ENCODE results near the gene PCDHB11.
A peak's percentile ranks its signal among the peaks of the same experiment; 100 is the strongest.

DNA sequence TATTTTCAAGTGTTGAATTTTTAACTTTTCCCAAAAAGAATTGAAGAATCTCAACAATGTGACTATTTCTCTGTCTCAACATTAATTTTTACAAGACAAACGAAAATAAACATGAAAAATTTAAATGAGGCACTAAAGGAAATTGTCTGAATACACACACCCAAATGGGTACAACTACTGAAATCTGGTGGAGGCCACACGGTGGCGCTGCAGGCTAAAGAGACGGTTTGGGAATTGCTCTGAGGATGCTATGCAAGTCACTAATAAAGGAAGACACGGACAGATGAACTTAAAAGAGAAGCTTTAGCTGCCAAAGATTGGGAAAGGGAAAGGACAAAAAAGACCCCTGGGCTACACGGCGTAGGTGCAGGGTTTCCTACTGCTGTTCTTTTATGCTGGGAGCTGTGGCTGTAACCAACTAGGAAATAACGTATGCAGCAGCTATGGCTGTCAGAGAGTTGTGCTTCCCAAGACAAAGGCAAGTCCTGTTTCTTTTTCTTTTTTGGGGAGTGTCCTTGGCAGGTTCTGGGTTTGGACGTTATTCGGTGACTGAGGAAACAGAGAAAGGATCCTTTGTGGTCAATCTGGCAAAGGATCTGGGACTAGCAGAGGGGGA lies 7.2 kb upstream of the PCDHB11 start, which contains the start of gene PCDHB10:
- TF ChIP-seq POLR2AphosphoS5 (IDR thresholded peaks at IDR 0.05; ENCODE audit: low read depth) (no peak), EZH2phosphoT487 (IDR thresholded peaks at IDR 0.05; ENCODE audit: unreplicated experiment) (no peak), EZH2 (IDR thresholded peaks at IDR 0.05; ENCODE audit: low read depth, unreplicated experiment) (no peak), CREB1 (CRISPR knock-in tag; IDR thresholded peaks at IDR 0.05; ENCODE audit: low read depth) (no peak), STAT1 (IDR thresholded peaks at IDR 0.05; ENCODE audit: unreplicated experiment) (no peak)
- TF ChIP-seq, protein P1, sequence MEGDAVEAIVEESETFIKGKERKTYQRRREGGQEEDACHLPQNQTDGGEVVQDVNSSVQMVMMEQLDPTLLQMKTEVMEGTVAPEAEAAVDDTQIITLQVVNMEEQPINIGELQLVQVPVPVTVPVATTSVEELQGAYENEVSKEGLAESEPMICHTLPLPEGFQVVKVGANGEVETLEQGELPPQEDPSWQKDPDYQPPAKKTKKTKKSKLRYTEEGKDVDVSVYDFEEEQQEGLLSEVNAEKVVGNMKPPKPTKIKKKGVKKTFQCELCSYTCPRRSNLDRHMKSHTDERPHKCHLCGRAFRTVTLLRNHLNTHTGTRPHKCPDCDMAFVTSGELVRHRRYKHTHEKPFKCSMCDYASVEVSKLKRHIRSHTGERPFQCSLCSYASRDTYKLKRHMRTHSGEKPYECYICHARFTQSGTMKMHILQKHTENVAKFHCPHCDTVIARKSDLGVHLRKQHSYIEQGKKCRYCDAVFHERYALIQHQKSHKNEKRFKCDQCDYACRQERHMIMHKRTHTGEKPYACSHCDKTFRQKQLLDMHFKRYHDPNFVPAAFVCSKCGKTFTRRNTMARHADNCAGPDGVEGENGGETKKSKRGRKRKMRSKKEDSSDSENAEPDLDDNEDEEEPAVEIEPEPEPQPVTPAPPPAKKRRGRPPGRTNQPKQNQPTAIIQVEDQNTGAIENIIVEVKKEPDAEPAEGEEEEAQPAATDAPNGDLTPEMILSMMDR (conservative IDR thresholded peaks at IDR 0.05; ENCODE audit: low read depth in 2 of 2), result peak; percentile 93 to 99
- TF ChIP-seq, protein P2, sequence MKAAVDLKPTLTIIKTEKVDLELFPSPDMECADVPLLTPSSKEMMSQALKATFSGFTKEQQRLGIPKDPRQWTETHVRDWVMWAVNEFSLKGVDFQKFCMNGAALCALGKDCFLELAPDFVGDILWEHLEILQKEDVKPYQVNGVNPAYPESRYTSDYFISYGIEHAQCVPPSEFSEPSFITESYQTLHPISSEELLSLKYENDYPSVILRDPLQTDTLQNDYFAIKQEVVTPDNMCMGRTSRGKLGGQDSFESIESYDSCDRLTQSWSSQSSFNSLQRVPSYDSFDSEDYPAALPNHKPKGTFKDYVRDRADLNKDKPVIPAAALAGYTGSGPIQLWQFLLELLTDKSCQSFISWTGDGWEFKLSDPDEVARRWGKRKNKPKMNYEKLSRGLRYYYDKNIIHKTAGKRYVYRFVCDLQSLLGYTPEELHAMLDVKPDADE (IDR thresholded peaks at IDR 0.05), result no peak
